SK-N-SH treated with all-trans-retinoic acid at 6 μM for 48 hours (cell line): ENCODE measurements around the gene MYOCD.

Source experiments
- GLIS3 ChIP-seq: fragments of 250-450 bp; sonication (Bioruptor Pico); IDR thresholded peaks from 2 replicates; pipeline ENCODE4 v1.5.0; 2020; ENCODE audit warnings: mild to moderate bottlenecking, moderate library complexity
- RARB ChIP-seq: fragments of 250-450 bp; sonication (Bioruptor Pico); IDR thresholded peaks from 2 replicates; pipeline ENCODE4 v1.8.0; 2021; ENCODE audit warnings: mild to moderate bottlenecking, moderate library complexity
- SNAI2 ChIP-seq: fragments of 250-450 bp; sonication (Bioruptor Pico); IDR thresholded peaks from 2 replicates; pipeline ENCODE4 v1.5.0; 2020; ENCODE audit warnings: mild to moderate bottlenecking, moderate library complexity
- TOX ChIP-seq: fragments of 250-450 bp; sonication (Bioruptor Pico); IDR thresholded peaks from 2 replicates; pipeline ENCODE4 v1.8.0; 2021; ENCODE audit warnings: mild to moderate bottlenecking, moderate library complexity, borderline replicate concordance
- ZC3H10 ChIP-seq: fragments of 250-450 bp; sonication (Bioruptor Pico); IDR thresholded peaks from 2 replicates; pipeline ENCODE4 v1.5.1; 2021; ENCODE audit warnings: mild to moderate bottlenecking, moderate library complexity
- ZNF8 ChIP-seq: fragments of 450-650 bp; formaldehyde crosslinking; IDR thresholded peaks from 2 replicates; pipeline ENCODE4 v1.5.0; 2020; ENCODE audit warnings: mild to moderate bottlenecking, moderate library complexity
- TF ChIP-seq, protein P1 (sequence below): fragments of 250-450 bp; sonication (Bioruptor Pico); IDR thresholded peaks from 2 replicates; pipeline ENCODE4 v1.8.0; 2020; ENCODE audit warnings: mild to moderate bottlenecking, moderate library complexity, borderline replicate concordance
- TF ChIP-seq, protein P2 (sequence below): fragments of 250-450 bp; sonication (Bioruptor Pico); IDR thresholded peaks from 2 replicates; pipeline ENCODE4 v1.5.1; 2020; ENCODE audit warnings: low read depth, mild to moderate bottlenecking, moderate library complexity

DNA sequence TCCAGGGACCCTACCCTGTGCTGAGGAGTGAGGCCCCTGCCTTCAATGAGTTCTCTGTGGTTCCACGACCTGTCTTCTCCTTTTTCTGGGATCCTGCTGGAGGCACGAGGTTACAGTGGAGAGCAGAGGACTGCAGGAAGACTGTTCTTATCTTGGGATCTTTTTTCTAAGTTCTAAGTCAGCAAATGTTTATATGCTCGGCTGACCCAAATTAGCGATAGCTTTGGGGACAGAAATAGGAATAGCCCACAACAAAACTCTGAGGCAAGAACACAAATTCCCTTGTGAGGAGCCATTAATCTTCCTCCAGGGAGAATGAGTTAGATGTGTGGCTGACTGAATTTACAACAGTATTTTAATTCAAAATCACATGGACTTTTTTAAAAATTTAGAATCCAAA, 46.7 kb downstream of the MYOCD start:
- TF ChIP-seq, protein P1, sequence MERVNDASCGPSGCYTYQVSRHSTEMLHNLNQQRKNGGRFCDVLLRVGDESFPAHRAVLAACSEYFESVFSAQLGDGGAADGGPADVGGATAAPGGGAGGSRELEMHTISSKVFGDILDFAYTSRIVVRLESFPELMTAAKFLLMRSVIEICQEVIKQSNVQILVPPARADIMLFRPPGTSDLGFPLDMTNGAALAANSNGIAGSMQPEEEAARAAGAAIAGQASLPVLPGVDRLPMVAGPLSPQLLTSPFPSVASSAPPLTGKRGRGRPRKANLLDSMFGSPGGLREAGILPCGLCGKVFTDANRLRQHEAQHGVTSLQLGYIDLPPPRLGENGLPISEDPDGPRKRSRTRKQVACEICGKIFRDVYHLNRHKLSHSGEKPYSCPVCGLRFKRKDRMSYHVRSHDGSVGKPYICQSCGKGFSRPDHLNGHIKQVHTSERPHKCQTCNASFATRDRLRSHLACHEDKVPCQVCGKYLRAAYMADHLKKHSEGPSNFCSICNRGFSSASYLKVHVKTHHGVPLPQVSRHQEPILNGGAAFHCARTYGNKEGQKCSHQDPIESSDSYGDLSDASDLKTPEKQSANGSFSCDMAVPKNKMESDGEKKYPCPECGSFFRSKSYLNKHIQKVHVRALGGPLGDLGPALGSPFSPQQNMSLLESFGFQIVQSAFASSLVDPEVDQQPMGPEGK (CRISPR knock-in tag): no peak
- TF ChIP-seq RARB (CRISPR knock-in tag) (no peak), GLIS3 (CRISPR knock-in tag) (no peak), SNAI2 (CRISPR knock-in tag) (no peak), ZNF8 (CRISPR knock-in tag) (no peak), TOX (no peak), ZC3H10 (CRISPR knock-in tag) (no peak)
- TF ChIP-seq, protein P2, sequence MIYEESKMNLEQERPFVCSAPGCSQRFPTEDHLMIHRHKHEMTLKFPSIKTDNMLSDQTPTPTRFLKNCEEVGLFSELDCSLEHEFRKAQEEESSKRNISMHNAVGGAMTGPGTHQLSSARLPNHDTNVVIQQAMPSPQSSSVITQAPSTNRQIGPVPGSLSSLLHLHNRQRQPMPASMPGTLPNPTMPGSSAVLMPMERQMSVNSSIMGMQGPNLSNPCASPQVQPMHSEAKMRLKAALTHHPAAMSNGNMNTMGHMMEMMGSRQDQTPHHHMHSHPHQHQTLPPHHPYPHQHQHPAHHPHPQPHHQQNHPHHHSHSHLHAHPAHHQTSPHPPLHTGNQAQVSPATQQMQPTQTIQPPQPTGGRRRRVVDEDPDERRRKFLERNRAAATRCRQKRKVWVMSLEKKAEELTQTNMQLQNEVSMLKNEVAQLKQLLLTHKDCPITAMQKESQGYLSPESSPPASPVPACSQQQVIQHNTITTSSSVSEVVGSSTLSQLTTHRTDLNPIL (CRISPR knock-in tag): no peak
